Panc1 (cell line): ENCODE measurements around the gene LRRC49. TPM values are rescaled to one million over a fixed set of nuclear protein-coding genes. Genes with fewer than 3 reads are reported as not detected.

Source experiments
- ATAC-seq: fragments of 200-7000 bp; cut with Tn5 transposase; 2 replicates; pipeline ENCODE4 v1.9.1; 2020; ENCODE audit warnings: mild to moderate bottlenecking, moderate library complexity
- BruUV-seq: library from RNA; stranded (reverse); fragments of 400-500 nt; replicated peaks from 2 replicates; lab custom pipeline; 2021; lab: Mats Ljungman, UMichigan
- CTCF ChIA-PET: fragments of 300-600 bp; sonication (Branson Sonifier 250); formaldehyde crosslinking; loops from one replicate; lab custom pipeline; 2022; ENCODE audit warnings: antibody characterized with exemption; lab: Charles Lee
- POLR2A ChIA-PET: fragments of 300-600 bp; sonication (Branson Sonifier 250); formaldehyde crosslinking; loops from one replicate; lab custom pipeline; 2022; ENCODE audit warnings: antibody characterized with exemption; lab: Charles Lee
- DNase-seq: peaks from one replicate; pipeline ENCODE4 v3.0.0-alpha.2; 2010; ENCODE audit warnings: low read depth, low spot score
- H3K27ac ChIP-seq: 2 replicates; pipeline ENCODE4 v1.5.1; 2011; ENCODE audit warnings: mild to moderate bottlenecking, low read length, inconsistent platforms
- H3K27me3 ChIP-seq: fragments of 200-500 bp; sonication (Bioruptor generic); 2 replicates; pipeline ENCODE4 v1.6.0; 2014; ENCODE audit warnings: low read length, inconsistent platforms; ENCODE audit not compliant: control insufficient read depth, insufficient read depth
- H3K36me3 ChIP-seq: fragments of 200-500 bp; sonication (Bioruptor generic); 2 replicates; pipeline ENCODE4 v1.5.1; 2014; ENCODE audit warnings: inconsistent platforms, mild to moderate bottlenecking, low read length, moderate library complexity; ENCODE audit not compliant: control insufficient read depth, insufficient read depth
- H3K4me1 ChIP-seq: 2 replicates; pipeline ENCODE4 v1.5.1; 2011; ENCODE audit warnings: inconsistent platforms, mild to moderate bottlenecking, low read length, moderate library complexity; ENCODE audit not compliant: control insufficient read depth, insufficient read depth
- H3K4me3 ChIP-seq, 2 experiments: 2 replicates each; pipeline ENCODE4 v1.5.1; 2011 to 2012; ENCODE audit warnings: low read depth in 2 of 2, low read length in 2 of 2, mild to moderate bottlenecking in 2 of 2, inconsistent platforms in 1 of 2, moderate library complexity in 1 of 2
- H3K9me3 ChIP-seq: fragments of 200-500 bp; sonication (Bioruptor generic); 2 replicates; pipeline ENCODE4 v1.5.1; 2014; ENCODE audit warnings: low read depth, mild to moderate bottlenecking, inconsistent platforms, low read length, moderate library complexity; ENCODE audit not compliant: control insufficient read depth, insufficient read depth
- POLR2AphosphoS5 ChIP-seq: IDR thresholded peaks from 2 replicates; pipeline ENCODE4 v1.6.1; 2012; ENCODE audit warnings: mild to moderate bottlenecking, low read depth, low read length, moderate library complexity
- SIN3A ChIP-seq: IDR thresholded peaks from 2 replicates; pipeline ENCODE4 v1.6.1; 2012; ENCODE audit warnings: low read depth, mild to moderate bottlenecking, low read length, moderate library complexity, borderline replicate concordance; ENCODE audit not compliant: insufficient read depth
- TCF7L2 ChIP-seq: IDR thresholded peaks from 2 replicates; pipeline ENCODE4 v1.6.1; 2011; ENCODE audit warnings: mild to moderate bottlenecking, low read depth, low read length, inconsistent platforms
- in situ Hi-C: cut with HindIII; loops from 2 replicates; pipeline ENCODE4 v1.10.0; 2016; ENCODE audit warnings: low sequenced_read_pairs, low pct_unique_long_range_greater_than_20kb
- intact Hi-C: fragments of 100-400 bp; cut with micrococcal nuclease; formaldehyde crosslinking; loops from one replicate; pipeline ENCODE4 v1.10.0; 2022; ENCODE audit not compliant: unreplicated experiment
- total RNA-seq: library from RNA; stranded (reverse); gene quantifications from one replicate; pipeline ENCODE4 v1.2.1, GENCODE V29; 2021; ENCODE audit not compliant: unreplicated experiment
- TF ChIP-seq, protein P1 (sequence below): fragments of 450-650 bp; IDR thresholded peaks from 2 replicates; pipeline ENCODE4 v1.5.1; 2017; ENCODE audit warnings: mild to moderate bottlenecking
- TF ChIP-seq, protein P2 (sequence below), 2 experiments: IDR thresholded peaks; 2 replicates each; pipeline ENCODE4 v1.6.1; 2011 to 2012; ENCODE audit warnings: low read depth in 2 of 2, control low read depth in 1 of 2, low read length in 1 of 2, mild to moderate bottlenecking in 1 of 2, moderate library complexity in 1 of 2; ENCODE audit not compliant: insufficient read depth in 1 of 2

The LRRC49 gene
- total RNA-seq, 1 experiment from 2014 or later, result 8.3 TPM

DNA sequence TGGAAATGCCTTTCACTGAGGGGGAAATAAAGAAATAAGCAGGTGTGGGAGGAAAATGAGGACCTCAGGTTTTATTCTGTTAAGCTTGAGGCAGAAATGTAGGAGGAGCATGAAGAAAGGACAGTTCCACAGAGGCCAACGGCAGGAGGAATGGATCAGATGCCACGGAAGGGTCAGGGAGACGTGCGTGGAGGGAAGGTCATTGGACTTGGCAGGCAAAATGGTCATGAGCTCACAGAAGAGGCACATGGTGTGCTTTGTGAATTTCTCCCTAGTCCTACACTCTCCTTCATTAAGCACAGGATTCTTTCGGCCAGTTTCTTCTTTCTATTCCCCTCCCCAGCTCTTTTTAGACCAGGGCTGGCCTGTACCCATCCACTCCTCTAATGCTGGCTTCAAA is 190.2 kb downstream of the LRRC49 start:
- ATAC-seq, result no peak
- peak overlapping the region; percentile 1; the same call in 1 of the 2 replicates for H3K27ac ChIP-seq
- CTCF ChIA-PET, result no interaction called here
- POLR2A ChIA-PET, result no interaction called here
- BruUV-seq, result no TSS peak
- no peak overlapping the region for H3K4me3 ChIP-seq
- H3K27me3 ChIP-seq, result no peaks in the 10 kb centered on the region
- in situ Hi-C loops (no loop called here), intact Hi-C loops (no loop called here)
- no peaks in the 10 kb centered on the region for H3K9me3 ChIP-seq
- peaks cover 24% of the 10 kb centered on the region for H3K4me1 ChIP-seq
- no peak for DNase-seq
- TF ChIP-seq SIN3A, result no peak
- TF ChIP-seq POLR2AphosphoS5, result no peak
- TF ChIP-seq, protein P1, sequence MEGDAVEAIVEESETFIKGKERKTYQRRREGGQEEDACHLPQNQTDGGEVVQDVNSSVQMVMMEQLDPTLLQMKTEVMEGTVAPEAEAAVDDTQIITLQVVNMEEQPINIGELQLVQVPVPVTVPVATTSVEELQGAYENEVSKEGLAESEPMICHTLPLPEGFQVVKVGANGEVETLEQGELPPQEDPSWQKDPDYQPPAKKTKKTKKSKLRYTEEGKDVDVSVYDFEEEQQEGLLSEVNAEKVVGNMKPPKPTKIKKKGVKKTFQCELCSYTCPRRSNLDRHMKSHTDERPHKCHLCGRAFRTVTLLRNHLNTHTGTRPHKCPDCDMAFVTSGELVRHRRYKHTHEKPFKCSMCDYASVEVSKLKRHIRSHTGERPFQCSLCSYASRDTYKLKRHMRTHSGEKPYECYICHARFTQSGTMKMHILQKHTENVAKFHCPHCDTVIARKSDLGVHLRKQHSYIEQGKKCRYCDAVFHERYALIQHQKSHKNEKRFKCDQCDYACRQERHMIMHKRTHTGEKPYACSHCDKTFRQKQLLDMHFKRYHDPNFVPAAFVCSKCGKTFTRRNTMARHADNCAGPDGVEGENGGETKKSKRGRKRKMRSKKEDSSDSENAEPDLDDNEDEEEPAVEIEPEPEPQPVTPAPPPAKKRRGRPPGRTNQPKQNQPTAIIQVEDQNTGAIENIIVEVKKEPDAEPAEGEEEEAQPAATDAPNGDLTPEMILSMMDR, result no peak
- TF ChIP-seq, protein P2, sequence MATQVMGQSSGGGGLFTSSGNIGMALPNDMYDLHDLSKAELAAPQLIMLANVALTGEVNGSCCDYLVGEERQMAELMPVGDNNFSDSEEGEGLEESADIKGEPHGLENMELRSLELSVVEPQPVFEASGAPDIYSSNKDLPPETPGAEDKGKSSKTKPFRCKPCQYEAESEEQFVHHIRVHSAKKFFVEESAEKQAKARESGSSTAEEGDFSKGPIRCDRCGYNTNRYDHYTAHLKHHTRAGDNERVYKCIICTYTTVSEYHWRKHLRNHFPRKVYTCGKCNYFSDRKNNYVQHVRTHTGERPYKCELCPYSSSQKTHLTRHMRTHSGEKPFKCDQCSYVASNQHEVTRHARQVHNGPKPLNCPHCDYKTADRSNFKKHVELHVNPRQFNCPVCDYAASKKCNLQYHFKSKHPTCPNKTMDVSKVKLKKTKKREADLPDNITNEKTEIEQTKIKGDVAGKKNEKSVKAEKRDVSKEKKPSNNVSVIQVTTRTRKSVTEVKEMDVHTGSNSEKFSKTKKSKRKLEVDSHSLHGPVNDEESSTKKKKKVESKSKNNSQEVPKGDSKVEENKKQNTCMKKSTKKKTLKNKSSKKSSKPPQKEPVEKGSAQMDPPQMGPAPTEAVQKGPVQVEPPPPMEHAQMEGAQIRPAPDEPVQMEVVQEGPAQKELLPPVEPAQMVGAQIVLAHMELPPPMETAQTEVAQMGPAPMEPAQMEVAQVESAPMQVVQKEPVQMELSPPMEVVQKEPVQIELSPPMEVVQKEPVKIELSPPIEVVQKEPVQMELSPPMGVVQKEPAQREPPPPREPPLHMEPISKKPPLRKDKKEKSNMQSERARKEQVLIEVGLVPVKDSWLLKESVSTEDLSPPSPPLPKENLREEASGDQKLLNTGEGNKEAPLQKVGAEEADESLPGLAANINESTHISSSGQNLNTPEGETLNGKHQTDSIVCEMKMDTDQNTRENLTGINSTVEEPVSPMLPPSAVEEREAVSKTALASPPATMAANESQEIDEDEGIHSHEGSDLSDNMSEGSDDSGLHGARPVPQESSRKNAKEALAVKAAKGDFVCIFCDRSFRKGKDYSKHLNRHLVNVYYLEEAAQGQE (IDR thresholded peaks at IDR 0.05; ENCODE audit: insufficient read depth in 1 of 2, low read depth in 2 of 2, low read length in 1 of 2), result no peak
- TF ChIP-seq TCF7L2, result no peak
- H3K36me3 ChIP-seq, result no peaks in the 10 kb centered on the region

DNA sequence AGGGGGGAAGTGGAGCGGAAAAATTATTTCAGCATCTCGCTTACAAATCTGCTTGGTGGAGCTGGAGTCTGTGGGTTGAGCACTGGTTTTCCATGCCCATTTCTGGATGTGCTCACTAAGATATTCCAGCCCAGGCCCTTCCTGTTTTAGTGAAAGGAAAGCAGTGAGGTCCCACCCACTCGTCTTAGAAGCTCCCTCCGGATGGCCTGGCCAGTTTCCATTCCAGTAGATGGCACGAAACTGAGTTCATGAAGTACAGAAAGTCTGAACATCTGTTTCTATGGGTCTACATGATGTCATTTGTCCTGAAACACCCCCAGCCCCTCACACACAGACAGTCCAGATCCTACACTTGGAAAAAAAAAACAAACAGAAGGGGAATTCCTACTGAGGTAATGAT is 190.7 kb downstream of the LRRC49 start:
- Histone ChIP-seq H3K27me3 (no peaks in the 10 kb centered on the region), H3K4me1 (peaks cover 19% of the 10 kb centered on the region), H3K4me3 (no peak overlapping the region), H3K9me3 (no peaks in the 10 kb centered on the region), H3K27ac (peak overlapping the region; percentile 5; the same call in 1 of the 2 replicates), H3K36me3 (no peaks in the 10 kb centered on the region)
- BruUV-seq, result no TSS peak
- ChIA-PET POLR2A (no interaction called here), CTCF (interaction anchor here (0.6 kb wide), 1 partner anchor 20 kb away, joined by 5 read pairs; no protein-coding TSS in a partner anchor)
- no peak for ATAC-seq
- TF ChIP-seq SIN3A (no peak), TCF7L2 (no peak), POLR2AphosphoS5 (no peak)
- TF ChIP-seq, protein P1, result no peak
- TF ChIP-seq, protein P2 (IDR thresholded peaks at IDR 0.05; ENCODE audit: insufficient read depth in 1 of 2, low read depth in 2 of 2, low read length in 1 of 2), result no peak
- intact Hi-C loops (no loop called here), in situ Hi-C loops (no loop called here)
- DNase-seq, result no peak
